ENCODE results near the gene TSPAN31.

The TSPAN31 gene

DNA sequence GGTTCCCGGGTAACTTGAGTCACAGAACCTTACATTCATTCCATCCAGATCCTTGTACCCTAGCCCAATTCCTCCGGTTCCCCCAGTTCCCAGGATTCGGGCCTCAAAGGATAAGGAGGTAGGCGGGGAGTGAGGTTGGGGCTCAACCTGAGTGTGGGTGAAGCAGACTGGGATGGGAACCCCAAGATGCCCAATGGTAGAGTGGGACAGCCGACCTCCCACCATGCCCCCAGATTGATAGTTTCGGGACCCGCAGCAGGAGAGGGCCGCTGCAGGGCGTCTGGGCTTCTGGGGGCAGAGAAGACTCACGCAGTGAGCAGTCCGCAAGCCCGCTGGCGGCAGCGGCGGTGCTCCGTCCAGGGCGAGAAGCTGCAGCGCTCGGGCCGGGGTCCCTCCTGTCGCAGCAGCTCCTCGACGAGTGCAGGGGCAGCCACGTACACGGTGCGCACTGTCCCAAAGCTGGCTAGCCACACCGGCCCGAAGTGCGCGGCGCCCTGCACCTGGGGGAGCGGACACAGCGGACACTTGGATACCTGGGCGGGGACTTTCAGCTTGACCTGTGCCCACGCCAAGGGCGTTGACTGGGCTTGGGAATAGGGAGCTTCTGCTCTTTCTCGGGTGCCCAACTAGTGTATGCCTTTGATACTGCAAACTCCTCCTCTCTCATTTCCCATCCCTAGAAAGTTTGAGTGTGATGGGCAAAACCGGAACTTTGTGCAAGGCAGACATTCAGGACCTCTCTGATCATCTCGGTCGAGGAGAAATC lies 21.0 kb downstream of the TSPAN31 start:
- TF ChIP-seq, protein P1, sequence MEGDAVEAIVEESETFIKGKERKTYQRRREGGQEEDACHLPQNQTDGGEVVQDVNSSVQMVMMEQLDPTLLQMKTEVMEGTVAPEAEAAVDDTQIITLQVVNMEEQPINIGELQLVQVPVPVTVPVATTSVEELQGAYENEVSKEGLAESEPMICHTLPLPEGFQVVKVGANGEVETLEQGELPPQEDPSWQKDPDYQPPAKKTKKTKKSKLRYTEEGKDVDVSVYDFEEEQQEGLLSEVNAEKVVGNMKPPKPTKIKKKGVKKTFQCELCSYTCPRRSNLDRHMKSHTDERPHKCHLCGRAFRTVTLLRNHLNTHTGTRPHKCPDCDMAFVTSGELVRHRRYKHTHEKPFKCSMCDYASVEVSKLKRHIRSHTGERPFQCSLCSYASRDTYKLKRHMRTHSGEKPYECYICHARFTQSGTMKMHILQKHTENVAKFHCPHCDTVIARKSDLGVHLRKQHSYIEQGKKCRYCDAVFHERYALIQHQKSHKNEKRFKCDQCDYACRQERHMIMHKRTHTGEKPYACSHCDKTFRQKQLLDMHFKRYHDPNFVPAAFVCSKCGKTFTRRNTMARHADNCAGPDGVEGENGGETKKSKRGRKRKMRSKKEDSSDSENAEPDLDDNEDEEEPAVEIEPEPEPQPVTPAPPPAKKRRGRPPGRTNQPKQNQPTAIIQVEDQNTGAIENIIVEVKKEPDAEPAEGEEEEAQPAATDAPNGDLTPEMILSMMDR (IDR thresholded peaks at IDR 0.05; ENCODE audit: low read depth, low read length, missing control alignments), result no peak
- H3K4me3 ChIP-seq (ENCODE audit: low read depth, low read length), result peak overlapping the region; percentile 11; the same call in 1 of the 2 replicates
- DNase-seq (ENCODE audit: low read depth), result no peak

DNA sequence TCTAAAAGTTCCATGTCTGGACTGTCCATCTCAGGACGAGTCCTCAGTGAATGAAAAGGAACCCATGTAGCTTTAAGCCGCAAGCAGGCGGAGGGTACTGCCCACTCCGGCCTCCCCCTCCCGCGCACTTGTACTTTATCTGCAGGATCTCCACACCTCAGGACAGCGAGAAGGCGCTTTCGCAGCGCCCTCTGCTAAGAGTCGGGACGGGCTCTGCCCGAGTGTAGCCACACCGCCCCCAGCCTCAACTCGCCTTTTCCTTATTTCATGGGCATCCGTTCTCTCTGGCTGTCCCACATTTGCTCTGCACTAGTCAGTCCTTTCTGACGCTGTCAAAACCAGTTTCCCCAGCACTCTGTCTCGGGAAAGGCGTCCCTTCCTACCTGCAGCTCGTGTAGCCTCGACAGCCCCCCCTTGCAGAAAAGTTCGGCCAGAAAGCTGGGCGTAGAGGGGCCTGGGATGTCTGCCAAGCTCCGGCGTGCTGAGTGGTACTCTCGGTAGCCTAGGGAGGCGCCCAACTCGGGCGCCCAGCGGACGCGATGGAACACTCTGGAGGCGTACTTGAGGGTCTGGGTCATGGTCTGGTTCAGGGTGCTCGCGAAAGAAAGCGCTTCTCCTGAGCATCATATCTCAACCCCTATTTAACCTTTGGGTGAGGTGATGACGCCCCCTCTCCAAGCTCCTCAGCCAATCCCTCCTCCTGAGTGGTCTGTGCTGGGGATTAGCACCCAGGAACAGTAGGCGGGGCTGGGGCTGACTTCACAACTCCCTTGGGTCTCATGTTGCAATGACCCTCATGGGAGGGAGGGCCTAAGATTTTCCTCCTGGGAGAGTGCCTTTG lies 21.8 kb downstream of the TSPAN31 start, which contains the start of gene CYP27B1:
Gene CYP27B1 (minus strand): TSS at position 615 of the 841 bp plus-strand sequence. CDS start 37 bp downstream, at position 578.
- TF ChIP-seq, protein P1 (IDR thresholded peaks at IDR 0.05; ENCODE audit: low read depth, low read length, missing control alignments), result no peak
- DNase-seq (ENCODE audit: low read depth), result no peak
- H3K4me3 ChIP-seq (ENCODE audit: low read depth, low read length), result no peak within 1 kb of the TSS

DNA sequence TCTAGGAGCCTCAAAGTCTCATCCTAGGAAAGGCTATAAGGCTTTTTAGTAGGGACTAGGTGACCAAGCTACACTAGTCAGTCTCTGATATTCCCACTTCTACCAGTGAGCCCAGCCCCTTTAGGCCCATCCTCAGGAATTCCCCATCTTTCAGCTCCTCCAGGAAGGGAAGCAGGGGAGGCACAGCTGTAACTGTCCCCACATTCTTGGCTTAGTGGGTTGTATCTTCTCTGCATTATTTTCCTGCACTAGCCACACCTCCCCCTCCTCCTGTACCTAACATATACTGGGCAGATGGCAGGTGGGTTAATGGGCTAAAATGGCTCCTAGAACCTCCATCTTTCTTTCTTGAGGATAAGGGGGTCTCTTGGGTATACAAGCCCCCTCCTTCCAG lies 22.5 kb downstream of the TSPAN31 start:
- no peak overlapping the region for H3K4me3 ChIP-seq (ENCODE audit: low read depth, low read length)
- DNase-seq (ENCODE audit: low read depth), result no peak
- TF ChIP-seq, protein P1 (IDR thresholded peaks at IDR 0.05; ENCODE audit: low read depth, low read length, missing control alignments), result no peak

DNA sequence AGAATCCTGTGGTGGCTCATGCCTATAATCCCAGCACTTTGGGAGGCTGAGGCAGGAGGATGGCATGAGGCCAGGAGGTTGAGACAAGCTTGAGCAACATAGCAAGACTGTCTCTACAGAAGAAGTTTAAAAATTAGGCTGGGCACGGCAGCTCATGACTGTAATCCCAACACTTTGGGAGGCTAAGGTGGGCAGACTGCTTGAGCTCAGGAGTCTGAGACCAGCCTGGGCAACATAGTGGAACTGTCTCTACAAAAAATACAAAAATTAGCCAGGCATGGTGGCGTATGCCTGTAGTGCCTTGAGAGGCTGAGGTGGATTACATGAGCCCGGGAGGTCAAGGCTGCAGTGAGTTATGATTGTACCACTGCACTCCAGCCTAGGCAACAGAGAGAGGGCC lies 23.0 kb downstream of the TSPAN31 start:
- no peak overlapping the region for H3K4me3 ChIP-seq (ENCODE audit: low read depth, low read length)
- TF ChIP-seq, protein P1 (IDR thresholded peaks at IDR 0.05; ENCODE audit: low read depth, low read length, missing control alignments), result no peak
- no peak for DNase-seq (ENCODE audit: low read depth)

DNA sequence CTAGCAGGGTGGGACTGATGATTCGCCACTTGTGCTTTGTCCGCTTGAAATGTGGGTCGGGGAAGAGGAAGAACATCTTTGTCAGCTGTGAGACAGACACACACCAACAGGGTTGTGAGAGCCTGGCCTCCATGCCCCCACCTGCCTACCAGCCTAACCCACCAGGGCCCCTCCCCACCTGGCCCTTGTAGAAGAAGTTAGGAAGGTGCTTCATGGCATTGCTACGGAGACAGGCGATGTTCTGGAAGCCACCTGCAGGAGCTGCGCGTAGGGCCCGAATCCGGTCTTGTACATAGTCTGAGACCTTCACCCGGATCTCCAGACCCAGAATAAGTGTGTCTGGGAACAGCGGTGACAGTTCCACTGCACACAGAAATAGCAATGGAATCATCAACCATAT lies 24.8 kb downstream of the TSPAN31 start:
- DNase-seq (ENCODE audit: low read depth), result no peak
- TF ChIP-seq, protein P1 (IDR thresholded peaks at IDR 0.05; ENCODE audit: low read depth, low read length, missing control alignments), result no peak
- H3K4me3 ChIP-seq (ENCODE audit: low read depth, low read length), result no peak overlapping the region

DNA sequence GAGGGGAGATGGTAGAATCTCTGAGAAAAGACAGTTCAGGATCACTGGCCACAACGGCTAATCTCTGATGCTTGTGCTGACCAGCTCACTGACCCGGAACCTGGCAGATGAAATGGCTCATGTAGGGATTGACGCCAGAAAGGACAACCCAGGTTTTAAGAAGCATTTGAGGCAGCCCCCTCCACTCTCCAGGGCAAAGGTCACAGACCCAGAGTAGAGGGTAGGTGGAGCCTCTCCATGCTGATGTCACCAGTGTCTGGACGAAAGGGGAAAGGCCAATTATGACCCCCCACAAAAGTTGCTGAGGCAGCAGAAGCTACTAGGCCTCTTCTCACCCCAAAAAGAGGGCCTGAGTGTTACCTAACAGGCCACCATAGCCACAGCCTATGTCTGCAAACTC lies 25.9 kb downstream of the TSPAN31 start:
- DNase-seq (ENCODE audit: low read depth), result no peak
- no peak overlapping the region; the same call in 1 of the 2 replicates for H3K4me3 ChIP-seq (ENCODE audit: low read depth, low read length)
- TF ChIP-seq, protein P1 (IDR thresholded peaks at IDR 0.05; ENCODE audit: low read depth, low read length, missing control alignments), result no peak

Data from GM12864 (cell line).